GM21723 (cell line): ENCODE data around the gene TMEM165.

Source experiments
- ATAC-seq: cut with Tn5 transposase; IDR thresholded peaks from one replicate; pipeline ENCODE4 v1.9.1; 2021; ENCODE audit warnings: mild to moderate bottlenecking, moderate library complexity; ENCODE audit not compliant: unreplicated experiment

TMEM165 gene

GRCh38 chr4:55366621-55367020, 29.1 kb upstream of the TMEM165 start:
- ATAC-seq = no peak

GRCh38 chr4:55367084-55367722, 28.6 kb upstream of the TMEM165 start:
- no peak for ATAC-seq

GRCh38 chr4:55369968-55370367, 25.8 kb upstream of the TMEM165 start:
- no peak for ATAC-seq

- ATAC-seq = no peak
These were observed 23.5 kb upstream of the TMEM165 start for GRCh38 chr4:55372259-55372658.

- ATAC-seq = no peak
These were observed 22.3 kb upstream of the TMEM165 start for GRCh38 chr4:55373461-55373860.

- ATAC-seq = no peak
These were observed 19.1 kb upstream of the TMEM165 start for GRCh38 chr4:55376698-55377097.

GRCh38 chr4:55378617-55379467, 16.9 kb upstream of the TMEM165 start:
- no peak for ATAC-seq

- no peak for ATAC-seq
These were observed 15.2 kb upstream of the TMEM165 start for GRCh38 chr4:55380576-55380975.

- no peak for ATAC-seq
These were observed 14.3 kb upstream of the TMEM165 start for GRCh38 chr4:55381502-55381901.

GRCh38 chr4:55382488-55383003, 13.2 kb upstream of the TMEM165 start:
- ATAC-seq = no peak

GRCh38 chr4:55385201-55385649, 10.5 kb upstream of the TMEM165 start:
- ATAC-seq = no peak

GRCh38 chr4:55386073-55386472, 9.7 kb upstream of the TMEM165 start:
- peak; percentile 81 for ATAC-seq

GRCh38 chr4:55386840-55387239, 8.9 kb upstream of the TMEM165 start:
- no peak for ATAC-seq

GRCh38 chr4:55393461-55394320, 2.1 kb upstream of the TMEM165 start:
- no peak for ATAC-seq

- peak; percentile 0 for ATAC-seq
These were observed 584 bp upstream of the TMEM165 start for GRCh38 chr4:55395218-55395528.

GRCh38 chr4:55396308-55397125, 760 bp downstream of the TMEM165 start:
- ATAC-seq = peak; percentile 37

GRCh38 chr4:55397126-55397436, 1.3 kb downstream of the TMEM165 start:
- ATAC-seq = no peak

GRCh38 chr4:55397520-55398321, 2.0 kb downstream of the TMEM165 start:
- ATAC-seq = no peak

- no peak for ATAC-seq
These were observed 2.7 kb downstream of the TMEM165 start for GRCh38 chr4:55398461-55398860.

- ATAC-seq = no peak
These were observed 3.2 kb downstream of the TMEM165 start for GRCh38 chr4:55398966-55399365.
